HepG2 (cell line): Measurements from ENCODE around the gene JPH4. TPM values are rescaled to one million over a fixed set of nuclear protein-coding genes. Genes with fewer than 3 reads are reported as not detected.

Experiments
- BCL3 ChIP-seq: sonication (generic); formaldehyde crosslinking; IDR thresholded peaks from 2 replicates; pipeline ENCODE4 v1.5.1; 2020; ENCODE audit warnings: mild to moderate bottlenecking, missing genetic modification reagents, moderate library complexity
- DMAP1 ChIP-seq: IDR thresholded peaks from 2 replicates; pipeline ENCODE4 v1.6.1; 2016
- DRAP1 ChIP-seq: IDR thresholded peaks from 2 replicates; pipeline ENCODE4 v1.6.1; 2016; ENCODE audit warnings: missing genetic modification reagents, missing compliant biosample characterization
- FOXP1 ChIP-seq, 2 experiments: fragments of 450-650 bp in 1 of 2; IDR thresholded peaks; 2 replicates each; pipeline ENCODE4 v1.6.1; 2017 to 2018; ENCODE audit warnings: antibody characterized with exemption in 1 of 2
- HMG20B ChIP-seq: conservative IDR thresholded peaks from 2 replicates; pipeline ENCODE4 v1.6.1; 2016; ENCODE audit warnings: missing genetic modification reagents, missing compliant biosample characterization
- MXI1 ChIP-seq: IDR thresholded peaks from 3 replicates; pipeline ENCODE4 v1.6.1; 2012; ENCODE audit warnings: low read depth, low read length, inconsistent platforms, borderline replicate concordance
- PLRG1 ChIP-seq: fragments of 450-650 bp; conservative IDR thresholded peaks from 2 replicates; pipeline ENCODE4 v1.6.1; 2016
- RBM22 ChIP-seq: fragments of 200-400 bp; formaldehyde crosslinking; optimal IDR thresholded peaks from 2 replicates; pipeline ENCODE3; 2017; ENCODE audit warnings: mild to moderate bottlenecking, low read length, moderate library complexity
- TMF1 ChIP-seq: sonication (generic); formaldehyde crosslinking; IDR thresholded peaks from 2 replicates; pipeline ENCODE4 v1.8.1; 2022; ENCODE audit warnings: low read depth, missing genetic modification reagents
- U2AF2 ChIP-seq: fragments of 200-400 bp; formaldehyde crosslinking; IDR thresholded peaks from 2 replicates; pipeline ENCODE4 v1.6.1; 2017; ENCODE audit warnings: low read depth, mild to moderate bottlenecking, low read length
- ZNF350 ChIP-seq: sonication (generic); formaldehyde crosslinking; IDR thresholded peaks from 2 replicates; pipeline ENCODE4 v1.4.0; 2020; ENCODE audit warnings: mild to moderate bottlenecking, low read depth, missing genetic modification reagents, borderline replicate concordance
- ZNF543 ChIP-seq: sonication (generic); formaldehyde crosslinking; IDR thresholded peaks from 2 replicates; pipeline ENCODE4 v1.4.0; 2020; ENCODE audit warnings: mild to moderate bottlenecking, missing genetic modification reagents
- ZNF580 ChIP-seq: IDR thresholded peaks from 2 replicates; pipeline ENCODE4 v1.6.1; 2016; ENCODE audit warnings: low read depth, borderline replicate concordance
- ZNF607 ChIP-seq: sonication (generic); formaldehyde crosslinking; IDR thresholded peaks from 2 replicates; pipeline ENCODE4 v1.5.1; 2020; ENCODE audit warnings: missing genetic modification reagents, mild to moderate bottlenecking, borderline replicate concordance
- ZNF691 ChIP-seq: sonication (generic); formaldehyde crosslinking; IDR thresholded peaks from 2 replicates; pipeline ENCODE4 v1.4.0; 2020; ENCODE audit warnings: missing genetic modification reagents, low read depth, mild to moderate bottlenecking, borderline replicate concordance
- polyA plus RNA-seq, 8 experiments: library from polyadenylated mRNA; depleted of rRNA in 3 of 8; stranded (reverse) in 7 of 8; unstranded in 1 of 8; fragments of >200 nt; fragmentation: Illumina TruSeq in 4 of 8; extraction: Trizol in 4 of 8; gene quantifications; 2 replicates each; pipeline versions ENCODE4 v1.2.1 to v1.2.3, GENCODE V29; 2011 to 2016; ENCODE audit warnings: low read depth in 4 of 8, missing spikeins in 1 of 8, mixed read lengths in 1 of 8; ENCODE audit not compliant: insufficient read depth in 1 of 8
- total RNA-seq, 5 experiments: library from RNA; depleted of rRNA; stranded (reverse); fragments of >200 nt; fragmentation: Illumina TruSeq; extraction: Trizol; gene quantifications; 2 replicates each; pipeline ENCODE4 v1.2.3, GENCODE V29; 2016; ENCODE audit warnings: low read depth in 1 of 5
- TF ChIP-seq, protein P1 (sequence below): sonication (generic); formaldehyde crosslinking; IDR thresholded peaks from 2 replicates; pipeline ENCODE4 v1.4.0; 2020; ENCODE audit warnings: missing genetic modification reagents
- TF ChIP-seq, protein P2 (sequence below): sonication (generic); formaldehyde crosslinking; IDR thresholded peaks from 2 replicates; pipeline ENCODE4 v1.5.0; 2020; ENCODE audit warnings: missing genetic modification reagents
- TF ChIP-seq, protein P3 (sequence below): sonication (generic); formaldehyde crosslinking; IDR thresholded peaks from 2 replicates; pipeline ENCODE4 v1.5.1; 2020; ENCODE audit warnings: mild to moderate bottlenecking, moderate library complexity, missing genetic modification reagents

The JPH4 gene
- total and polyA plus RNA-seq, 2 of the 13 experiments (the other 11 are each of a cell fraction or from before 2014, with no cell fraction given): 0.08 to 0.22 TPM

DNA sequence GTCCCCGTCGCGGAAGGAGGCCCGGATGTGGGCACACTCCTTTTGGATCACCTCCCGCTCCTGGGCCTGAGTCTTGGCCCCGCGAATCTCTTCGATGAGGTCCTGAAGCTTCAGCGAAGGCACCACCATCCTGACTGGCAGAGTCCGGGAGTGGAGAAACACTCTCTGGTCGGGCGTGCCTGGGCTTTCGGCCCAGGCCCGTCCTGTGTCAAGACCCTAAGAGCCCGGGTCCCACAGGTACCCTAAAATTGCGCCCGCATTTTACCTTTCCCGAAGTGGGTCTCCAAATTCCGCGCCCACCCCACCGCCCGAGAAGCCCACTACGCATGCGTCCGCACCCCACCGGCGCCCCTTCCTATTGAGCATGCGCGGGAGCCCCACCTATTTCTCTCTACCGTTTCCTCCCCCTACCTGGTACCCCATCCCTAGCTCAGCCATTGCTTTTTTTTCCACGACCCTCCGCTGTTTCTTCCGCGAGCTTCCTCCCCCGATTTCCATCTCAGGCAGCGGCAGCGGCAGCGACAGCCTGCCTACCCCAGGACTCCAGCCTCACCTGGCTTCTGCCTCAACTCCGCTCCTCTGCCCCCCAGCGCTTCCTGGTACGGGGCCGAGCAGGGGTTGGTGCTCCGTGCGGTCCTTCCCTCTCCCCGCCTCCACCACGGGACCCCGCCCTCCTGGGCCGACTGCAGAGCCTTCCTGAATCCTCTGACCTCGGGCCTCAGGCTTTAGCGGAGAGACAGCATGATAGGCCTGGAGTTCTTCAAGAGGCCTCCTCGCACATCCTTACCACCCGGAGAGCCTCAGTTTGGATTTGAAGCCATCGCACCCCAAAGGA lies 11.2 kb downstream of the JPH4 start, which contains the start of gene AP1G2 (continued):
- TF ChIP-seq ZNF580 (CRISPR knock-in tag) (peak; percentile 86), MXI1 (peak; percentile 57; the same call in 2 of the 3 replicates), ZNF543 (CRISPR knock-in tag) (peak; percentile 99), TMF1 (CRISPR knock-in tag) (peak; percentile 74; the same call in 1 of the 2 replicates), HMG20B (CRISPR knock-in tag) (peak; percentile 83; the same call in 1 of the 2 replicates), BCL3 (CRISPR knock-in tag) (peak; percentile 77; the same call in 1 of the 2 replicates), DRAP1 (CRISPR knock-in tag) (peak; percentile 87), ZNF607 (CRISPR knock-in tag) (peak; percentile 97), U2AF2 (no peak; the same call in none of the 2 replicates), ZNF691 (CRISPR knock-in tag) (peak; percentile 94), DMAP1 (CRISPR knock-in tag) (peak; percentile 95), PLRG1 (no peak), ZNF350 (peak; percentile 96; the same call in 1 of the 2 replicates), FOXP1 (IDR thresholded peaks at IDR 0.05) (no peak), FOXP1 (CRISPR knock-in tag; IDR thresholded peaks at IDR 0.05) (peak; percentile 40; the same call in 1 of the 2 replicates), RBM22 (peak; percentile 58)
- TF ChIP-seq, protein P1, sequence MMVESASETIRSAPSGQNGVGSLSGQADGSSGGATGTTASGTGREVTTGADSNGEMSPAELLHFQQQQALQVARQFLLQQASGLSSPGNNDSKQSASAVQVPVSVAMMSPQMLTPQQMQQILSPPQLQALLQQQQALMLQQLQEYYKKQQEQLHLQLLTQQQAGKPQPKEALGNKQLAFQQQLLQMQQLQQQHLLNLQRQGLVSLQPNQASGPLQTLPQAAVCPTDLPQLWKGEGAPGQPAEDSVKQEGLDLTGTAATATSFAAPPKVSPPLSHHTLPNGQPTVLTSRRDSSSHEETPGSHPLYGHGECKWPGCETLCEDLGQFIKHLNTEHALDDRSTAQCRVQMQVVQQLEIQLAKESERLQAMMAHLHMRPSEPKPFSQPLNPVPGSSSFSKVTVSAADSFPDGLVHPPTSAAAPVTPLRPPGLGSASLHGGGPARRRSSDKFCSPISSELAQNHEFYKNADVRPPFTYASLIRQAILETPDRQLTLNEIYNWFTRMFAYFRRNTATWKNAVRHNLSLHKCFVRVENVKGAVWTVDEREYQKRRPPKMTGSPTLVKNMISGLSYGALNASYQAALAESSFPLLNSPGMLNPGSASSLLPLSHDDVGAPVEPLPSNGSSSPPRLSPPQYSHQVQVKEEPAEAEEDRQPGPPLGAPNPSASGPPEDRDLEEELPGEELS (CRISPR knock-in tag): peak; percentile 67
- TF ChIP-seq, protein P2, sequence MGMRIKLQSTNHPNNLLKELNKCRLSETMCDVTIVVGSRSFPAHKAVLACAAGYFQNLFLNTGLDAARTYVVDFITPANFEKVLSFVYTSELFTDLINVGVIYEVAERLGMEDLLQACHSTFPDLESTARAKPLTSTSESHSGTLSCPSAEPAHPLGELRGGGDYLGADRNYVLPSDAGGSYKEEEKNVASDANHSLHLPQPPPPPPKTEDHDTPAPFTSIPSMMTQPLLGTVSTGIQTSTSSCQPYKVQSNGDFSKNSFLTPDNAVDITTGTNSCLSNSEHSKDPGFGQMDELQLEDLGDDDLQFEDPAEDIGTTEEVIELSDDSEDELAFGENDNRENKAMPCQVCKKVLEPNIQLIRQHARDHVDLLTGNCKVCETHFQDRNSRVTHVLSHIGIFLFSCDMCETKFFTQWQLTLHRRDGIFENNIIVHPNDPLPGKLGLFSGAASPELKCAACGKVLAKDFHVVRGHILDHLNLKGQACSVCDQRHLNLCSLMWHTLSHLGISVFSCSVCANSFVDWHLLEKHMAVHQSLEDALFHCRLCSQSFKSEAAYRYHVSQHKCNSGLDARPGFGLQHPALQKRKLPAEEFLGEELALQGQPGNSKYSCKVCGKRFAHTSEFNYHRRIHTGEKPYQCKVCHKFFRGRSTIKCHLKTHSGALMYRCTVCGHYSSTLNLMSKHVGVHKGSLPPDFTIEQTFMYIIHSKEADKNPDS (CRISPR knock-in tag): no peak
- TF ChIP-seq, protein P3, sequence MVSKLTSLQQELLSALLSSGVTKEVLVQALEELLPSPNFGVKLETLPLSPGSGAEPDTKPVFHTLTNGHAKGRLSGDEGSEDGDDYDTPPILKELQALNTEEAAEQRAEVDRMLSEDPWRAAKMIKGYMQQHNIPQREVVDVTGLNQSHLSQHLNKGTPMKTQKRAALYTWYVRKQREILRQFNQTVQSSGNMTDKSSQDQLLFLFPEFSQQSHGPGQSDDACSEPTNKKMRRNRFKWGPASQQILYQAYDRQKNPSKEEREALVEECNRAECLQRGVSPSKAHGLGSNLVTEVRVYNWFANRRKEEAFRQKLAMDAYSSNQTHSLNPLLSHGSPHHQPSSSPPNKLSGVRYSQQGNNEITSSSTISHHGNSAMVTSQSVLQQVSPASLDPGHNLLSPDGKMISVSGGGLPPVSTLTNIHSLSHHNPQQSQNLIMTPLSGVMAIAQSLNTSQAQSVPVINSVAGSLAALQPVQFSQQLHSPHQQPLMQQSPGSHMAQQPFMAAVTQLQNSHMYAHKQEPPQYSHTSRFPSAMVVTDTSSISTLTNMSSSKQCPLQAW: peak; percentile 98
